Measurements from ENCODE around the gene CAPN12.

The CAPN12 gene

DNA sequence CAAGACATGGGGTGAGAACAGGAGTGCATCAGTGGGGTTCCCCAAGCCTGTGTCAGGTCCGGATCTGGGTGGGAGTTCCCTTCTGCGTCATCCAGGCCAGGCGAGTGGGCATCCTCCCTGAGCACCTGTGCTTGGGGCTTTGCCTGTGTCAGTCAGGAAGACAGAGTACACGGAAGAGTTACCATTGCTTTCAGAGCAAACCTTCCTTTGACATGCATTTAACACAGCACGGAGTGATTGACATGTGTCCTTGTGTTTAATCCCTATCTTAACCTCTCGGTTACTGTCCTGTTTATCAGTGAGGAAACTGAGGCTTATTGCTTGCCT lies 47.6 kb downstream of the CAPN12 start:
- DNase-seq (ENCODE audit: low spot score) = no peak

DNA sequence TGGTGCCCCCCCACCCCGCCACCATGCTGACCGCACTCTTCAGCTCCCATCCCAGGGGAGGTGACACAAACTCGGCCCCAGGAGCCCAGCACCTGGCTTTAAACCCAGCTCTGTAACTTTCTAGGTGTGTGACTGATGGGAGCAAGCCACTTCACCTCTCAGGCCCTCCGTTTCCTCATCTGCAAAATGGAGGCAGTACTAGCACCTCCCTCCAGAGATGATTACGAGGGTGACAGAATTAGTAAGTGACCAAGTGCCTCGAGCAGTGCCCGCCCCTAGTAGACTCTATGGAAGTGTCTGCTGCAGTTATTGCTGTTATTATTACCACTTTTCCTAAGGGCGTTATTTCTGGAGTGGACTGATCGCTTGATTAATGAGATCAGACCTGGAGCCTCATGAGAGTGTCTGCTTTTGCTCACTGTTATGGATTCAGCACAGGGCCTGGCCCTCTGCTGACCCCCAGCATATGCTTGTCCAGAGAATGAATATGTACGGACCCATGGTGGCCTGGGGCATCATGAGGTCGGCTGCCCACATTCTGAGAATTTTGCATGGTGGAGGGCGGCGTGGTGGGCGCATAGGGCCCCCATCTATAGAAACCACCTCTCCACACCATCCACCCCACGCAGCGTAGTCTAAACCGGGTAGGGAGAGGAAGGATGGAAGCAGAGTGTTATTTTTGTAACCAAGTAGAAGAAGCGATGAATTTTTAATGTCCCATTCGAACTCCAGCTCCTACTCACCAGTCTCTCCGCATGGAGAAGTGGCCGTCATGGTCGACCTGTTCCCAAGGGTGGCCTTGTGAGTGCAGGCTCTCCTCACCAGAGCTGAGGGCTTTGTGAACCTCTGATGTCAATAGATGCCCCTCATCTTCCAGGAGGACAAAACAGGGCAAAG lies 48.2 kb downstream of the CAPN12 start:
- no peak for DNase-seq (ENCODE audit: low spot score)

DNA sequence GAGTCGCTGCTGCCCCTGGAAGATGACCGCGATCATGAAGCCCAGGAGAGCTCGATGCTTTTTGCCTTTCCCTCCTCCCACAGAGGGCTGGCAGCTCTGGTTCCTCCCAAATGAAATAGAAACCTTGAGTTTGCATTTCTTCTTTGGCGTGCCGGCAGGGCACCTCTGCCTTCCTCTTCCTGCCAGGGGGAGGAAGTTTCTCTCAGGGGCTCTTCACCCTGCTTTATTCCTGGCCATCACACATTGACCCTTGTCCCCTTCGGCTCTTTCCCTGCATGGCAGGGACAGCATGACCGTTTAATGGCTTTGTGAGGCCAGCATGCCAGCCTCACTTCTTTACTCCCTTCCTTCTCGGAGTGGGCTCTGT lies 49.0 kb downstream of the CAPN12 start:
- no peak for DNase-seq (ENCODE audit: low spot score)

DNA sequence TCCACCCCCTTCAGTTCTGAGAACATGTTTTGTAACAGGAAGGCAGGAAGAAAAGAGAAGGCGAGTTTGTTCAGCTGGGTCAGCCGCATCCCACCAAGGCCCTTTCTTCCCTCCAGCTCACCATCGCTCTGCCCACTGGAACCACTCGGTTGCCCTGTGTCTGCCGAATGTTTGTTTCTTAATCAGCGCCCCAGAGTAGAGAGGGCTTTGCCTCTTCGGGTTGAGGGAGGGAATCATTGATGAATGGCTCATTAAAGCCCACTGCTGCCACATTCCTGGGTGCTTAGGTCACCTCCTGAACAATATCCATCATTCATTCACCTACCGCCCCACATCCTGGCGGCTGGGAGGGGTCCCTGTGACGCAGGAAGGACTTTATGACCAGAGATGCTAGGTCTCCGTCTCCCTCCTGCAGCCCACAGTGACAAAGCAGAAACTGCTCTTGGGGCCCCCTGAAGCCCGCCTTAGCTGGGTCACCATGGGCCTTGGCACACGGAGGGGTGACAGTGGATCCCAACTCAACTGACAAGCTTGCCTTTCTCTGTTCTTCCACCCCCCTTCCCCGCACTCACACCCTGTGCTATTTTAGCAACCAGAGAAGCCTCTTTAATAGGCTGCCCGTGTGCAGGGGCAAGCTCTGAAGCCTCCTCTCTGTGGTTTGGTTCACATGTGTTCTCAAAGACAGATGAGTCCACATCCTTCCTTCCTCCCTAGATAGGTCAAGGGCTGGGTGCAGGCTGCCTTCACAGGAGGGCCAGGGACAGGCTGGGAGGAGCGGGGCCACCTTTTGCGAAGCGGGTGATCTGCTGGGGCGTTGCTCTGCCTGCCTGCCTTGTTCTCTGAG lies 50.7 kb downstream of the CAPN12 start:
- peak; percentile 99 for DNase-seq (ENCODE audit: low spot score)

DNA sequence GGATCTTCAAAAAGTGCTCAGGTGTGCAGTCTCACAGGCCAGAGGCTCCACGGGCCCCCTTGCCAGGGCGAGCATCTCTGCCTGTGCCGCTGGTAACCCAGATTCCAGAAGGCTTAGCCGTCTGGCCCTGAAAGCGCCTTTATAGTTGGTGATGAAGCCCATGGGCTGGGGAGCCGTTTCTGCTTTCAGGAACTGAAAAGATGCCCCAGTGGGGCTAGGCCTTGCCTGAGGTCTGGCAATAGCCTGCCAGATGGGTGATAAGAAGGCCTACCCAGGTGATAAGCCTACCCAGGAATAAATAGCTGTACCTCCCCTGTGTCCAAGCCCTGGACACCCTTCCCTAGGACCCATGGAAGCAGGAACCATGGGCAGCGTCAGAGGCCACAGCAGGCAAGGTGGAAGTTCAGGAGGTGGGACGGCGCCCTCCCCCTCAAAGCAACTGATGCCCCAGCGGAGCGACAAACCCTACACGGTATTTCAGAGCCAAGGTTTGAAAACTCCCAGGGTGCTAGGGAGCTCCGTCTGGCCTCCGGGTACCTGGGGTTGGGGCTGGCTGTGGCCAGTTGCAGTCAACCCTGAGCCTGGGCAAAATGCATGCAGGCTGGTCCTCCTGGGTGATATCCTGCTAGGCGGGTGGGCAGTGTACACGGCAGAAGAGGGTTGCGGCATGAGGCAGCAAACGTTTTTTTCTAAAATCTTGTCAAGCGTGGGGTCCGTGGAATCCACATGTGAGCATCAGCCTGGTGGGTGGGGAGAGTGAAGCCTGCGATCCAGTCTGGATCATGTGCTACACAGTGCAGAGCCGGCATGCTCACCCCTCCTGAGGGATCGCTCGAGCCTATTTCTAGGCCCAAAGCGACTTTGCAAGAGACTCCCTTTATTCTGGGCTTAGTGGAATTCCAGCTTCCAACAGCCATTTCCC lies 51.6 kb downstream of the CAPN12 start:
- peak; percentile 36 for DNase-seq (ENCODE audit: low spot score)

DNA sequence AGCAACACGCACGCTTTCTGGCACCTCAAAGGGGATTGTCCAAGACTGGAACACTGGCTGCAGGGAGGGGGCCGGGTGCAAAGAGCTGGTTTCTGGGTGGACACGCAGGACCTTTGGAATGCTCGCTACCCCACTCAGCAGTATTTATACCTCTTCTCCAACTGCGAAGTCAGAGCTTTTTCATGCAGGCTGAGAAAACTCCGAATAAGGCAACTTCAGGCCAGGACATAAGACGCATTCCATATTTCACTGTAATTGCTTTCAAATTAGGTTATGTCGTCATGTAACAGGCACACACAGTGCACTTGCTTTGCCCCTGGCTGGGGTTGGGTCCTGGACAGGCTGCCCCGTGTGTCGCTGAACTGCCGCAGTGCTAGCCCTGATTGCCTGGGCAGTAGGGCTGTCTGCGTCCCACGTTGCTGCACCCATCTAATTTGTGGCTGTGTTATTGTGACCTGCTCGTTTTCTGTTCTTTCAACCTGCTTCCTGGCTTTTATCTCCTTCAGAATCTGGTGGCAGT lies 52.3 kb downstream of the CAPN12 start:
- DNase-seq (ENCODE audit: low spot score) = peak; percentile 96

DNA sequence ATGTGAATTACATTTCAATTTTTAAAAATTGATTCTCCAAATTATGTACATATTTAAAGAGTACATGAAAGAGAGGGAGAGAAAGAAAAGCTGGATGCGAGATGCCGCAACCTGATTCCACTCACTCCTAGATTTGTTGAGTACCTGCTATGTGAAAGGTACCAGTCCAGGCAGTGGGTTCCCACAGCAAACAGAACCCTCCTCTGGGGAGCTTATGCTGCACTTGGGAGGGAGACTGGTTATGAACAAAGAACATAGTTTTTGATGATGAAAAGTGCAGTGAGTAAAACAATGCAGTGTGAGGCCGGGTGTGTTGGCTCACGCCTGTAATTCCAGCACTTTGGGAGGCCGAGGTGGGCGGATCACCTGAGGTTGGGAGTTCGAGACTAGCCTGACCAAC lies 53.4 kb downstream of the CAPN12 start:
- DNase-seq (ENCODE audit: low spot score) = no peak

DNA sequence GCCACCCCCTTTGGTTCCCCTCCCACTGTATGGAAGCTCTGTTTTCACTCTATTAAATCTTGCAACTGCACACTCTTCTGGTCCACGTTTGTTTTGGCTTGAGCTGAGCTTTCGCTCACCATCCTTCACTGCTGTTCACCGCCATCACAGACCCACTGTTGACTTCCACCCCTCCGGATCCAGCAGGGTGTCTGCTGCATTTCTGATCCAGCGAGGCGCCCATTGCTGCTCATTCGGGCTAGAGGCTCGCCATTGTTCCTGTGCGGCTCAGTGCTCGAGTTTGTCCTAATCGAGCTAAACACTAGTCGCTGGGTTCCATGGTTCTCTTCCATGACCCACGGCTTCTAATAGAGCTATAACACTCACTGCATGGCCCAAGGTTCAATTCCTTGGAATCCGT lies 54.1 kb downstream of the CAPN12 start:
- no peak for DNase-seq (ENCODE audit: low spot score)

DNA sequence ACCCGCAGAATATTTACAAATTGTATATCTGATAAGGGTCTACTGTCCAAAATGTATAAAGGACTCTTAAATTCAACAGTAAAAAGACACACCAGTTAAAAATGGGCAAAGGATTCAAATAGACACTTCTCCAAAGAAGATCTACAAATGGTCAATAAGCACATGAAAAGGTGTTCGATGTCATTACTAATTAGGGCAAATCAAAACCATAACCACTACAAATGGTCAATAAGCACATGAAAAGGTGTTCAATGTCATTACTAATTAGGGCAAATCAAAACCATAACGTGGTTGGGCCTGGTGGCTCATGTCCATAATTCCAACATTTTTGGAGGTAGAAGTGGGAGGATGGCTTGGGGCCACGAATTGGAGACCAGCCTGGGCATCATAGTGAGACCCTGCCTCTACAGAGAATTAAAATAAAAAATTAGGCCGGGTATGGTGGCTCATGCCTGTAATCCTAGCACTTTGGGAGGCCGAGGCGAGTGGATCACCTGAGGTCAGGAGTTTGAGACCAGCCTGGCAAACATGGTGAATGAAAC lies 56.4 kb downstream of the CAPN12 start:
- no peak for DNase-seq (ENCODE audit: low spot score)

DNA sequence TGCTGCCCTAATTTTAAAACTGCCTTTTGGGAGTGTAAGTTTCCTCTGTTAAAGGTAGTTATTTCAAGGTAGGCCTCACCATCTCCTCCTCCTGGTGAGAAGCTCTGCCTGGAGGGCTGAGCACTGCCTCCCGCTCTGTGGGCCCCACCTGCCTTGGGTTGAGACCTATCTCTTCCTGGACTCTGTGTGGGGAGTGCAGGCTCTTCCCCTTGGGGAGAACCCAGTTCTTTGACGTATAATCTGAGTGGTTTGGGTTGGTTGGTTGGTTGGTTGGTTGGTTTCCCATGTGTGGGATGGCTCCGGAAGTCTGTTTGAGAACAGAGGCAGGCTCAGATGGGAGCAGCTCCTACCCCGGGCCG lies 57.8 kb downstream of the CAPN12 start:
- DNase-seq (ENCODE audit: low spot score) = no peak

DNA sequence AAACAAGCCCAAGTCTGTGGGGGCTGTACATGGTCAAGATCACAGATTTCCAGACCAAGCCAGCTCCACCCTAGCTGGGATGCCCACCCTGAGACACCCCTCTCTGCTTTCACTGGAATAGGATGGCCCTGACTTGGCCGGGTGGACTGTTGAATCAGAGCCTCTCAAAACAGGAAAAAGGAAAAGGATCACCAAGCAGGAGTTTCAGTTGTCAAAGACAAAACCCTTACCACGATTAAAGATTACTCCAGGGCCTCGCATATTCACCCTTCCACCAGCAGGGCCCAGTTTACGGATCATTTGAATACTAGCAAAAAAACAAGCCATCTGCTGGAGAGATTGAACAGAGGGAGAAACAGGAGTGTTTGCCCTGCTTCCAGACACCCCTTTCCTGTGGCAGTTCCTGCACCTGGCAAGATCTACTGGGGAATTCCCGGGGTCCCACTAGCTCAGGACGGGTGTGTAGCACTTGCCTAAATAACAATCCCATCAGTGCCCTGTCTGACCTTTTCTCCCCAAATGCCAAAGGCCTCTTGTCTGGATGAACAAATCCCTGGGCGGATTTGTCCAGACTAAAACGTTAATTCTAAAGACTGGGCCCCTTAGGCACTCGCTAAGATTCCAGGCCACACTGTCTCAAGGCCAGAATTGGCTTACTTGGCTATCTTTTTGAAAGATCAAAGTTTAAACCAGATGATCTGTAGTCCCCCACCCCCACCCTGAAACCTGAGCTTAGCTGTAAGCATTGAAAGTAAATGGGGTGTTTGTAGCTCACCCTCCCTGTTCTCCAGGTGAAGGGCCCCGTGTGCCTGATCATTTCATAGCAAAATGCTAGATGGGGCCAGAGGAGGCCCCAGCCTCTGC lies 58.4 kb downstream of the CAPN12 start:
- peak; percentile 89 for DNase-seq (ENCODE audit: low spot score)

DNA sequence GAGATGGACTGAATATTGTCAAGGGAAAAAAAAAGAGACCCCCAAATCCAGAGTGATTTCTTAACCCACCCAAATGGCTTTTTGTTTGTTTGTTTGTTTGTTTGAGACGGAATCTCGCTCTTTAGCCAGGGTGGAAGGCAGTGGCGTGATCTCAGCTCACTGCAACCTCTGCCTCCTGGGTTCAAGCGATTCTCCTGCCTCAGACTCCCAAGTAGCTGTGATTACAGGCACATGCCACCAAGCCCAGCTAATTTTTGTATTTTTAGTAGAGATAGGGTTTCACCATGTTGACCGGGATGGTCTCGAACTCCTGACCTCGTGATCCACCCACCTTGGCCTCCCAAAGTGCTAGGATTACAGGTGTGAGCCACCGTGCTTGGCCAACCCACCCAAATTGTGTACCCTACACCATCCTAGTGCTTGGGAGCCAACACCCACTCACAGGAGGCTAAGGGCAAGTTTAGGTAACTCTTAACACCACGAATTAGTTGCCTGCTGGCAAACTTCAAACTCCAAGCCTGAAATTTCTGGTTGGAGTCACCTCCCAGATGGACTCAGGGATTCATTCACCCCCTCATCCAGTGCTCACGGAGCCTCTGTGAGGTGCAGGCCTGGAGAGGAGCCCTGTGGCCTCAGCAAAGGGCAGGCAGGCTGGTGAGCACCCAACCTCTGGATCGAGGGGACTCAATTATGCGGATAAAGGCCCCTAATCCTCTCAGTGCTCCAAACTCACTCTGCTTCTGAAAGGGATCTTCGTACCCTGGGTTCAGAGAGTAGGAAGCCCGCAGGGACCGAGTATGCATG lies 59.2 kb downstream of the CAPN12 start:
- no peak for DNase-seq (ENCODE audit: low spot score)

DNA sequence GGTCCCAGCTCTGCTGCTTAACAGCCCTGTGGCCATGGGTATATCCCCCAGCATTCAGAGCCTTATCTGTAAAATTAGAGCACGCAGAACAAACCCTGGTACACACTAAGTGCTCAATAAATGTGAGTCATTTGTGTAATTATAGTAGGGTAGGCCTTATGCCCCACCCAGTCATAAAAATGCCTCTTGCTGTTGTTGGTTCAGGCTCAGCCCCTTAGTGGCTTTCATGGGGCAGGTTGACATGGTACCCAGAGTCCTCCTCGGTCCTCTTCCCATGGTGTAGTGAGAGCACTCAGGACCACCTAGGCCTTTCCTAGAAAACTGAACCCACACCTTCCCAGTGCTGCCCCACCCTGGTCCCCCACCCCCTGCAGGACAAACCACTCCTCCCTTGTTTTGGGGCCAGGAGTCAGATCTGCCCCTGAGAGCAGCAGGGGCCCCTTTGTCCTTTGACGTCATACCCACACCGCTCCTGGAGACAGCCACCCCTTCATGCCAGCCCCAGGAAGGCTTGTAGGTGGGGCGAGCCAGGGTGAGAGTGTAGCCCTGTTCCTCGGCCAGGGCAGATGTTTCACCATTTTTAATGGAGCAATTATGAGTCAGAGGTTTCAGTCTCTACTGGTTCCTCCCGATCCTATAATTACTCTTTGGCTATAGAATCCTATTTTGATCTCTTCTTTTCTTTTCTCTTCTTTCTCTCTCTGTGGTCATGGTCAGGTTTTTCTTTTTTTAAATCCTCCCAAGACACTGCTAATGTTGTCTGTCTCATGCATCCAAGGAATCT lies 60.0 kb downstream of the CAPN12 start:
- peak; percentile 98 for DNase-seq (ENCODE audit: low spot score)

DNA sequence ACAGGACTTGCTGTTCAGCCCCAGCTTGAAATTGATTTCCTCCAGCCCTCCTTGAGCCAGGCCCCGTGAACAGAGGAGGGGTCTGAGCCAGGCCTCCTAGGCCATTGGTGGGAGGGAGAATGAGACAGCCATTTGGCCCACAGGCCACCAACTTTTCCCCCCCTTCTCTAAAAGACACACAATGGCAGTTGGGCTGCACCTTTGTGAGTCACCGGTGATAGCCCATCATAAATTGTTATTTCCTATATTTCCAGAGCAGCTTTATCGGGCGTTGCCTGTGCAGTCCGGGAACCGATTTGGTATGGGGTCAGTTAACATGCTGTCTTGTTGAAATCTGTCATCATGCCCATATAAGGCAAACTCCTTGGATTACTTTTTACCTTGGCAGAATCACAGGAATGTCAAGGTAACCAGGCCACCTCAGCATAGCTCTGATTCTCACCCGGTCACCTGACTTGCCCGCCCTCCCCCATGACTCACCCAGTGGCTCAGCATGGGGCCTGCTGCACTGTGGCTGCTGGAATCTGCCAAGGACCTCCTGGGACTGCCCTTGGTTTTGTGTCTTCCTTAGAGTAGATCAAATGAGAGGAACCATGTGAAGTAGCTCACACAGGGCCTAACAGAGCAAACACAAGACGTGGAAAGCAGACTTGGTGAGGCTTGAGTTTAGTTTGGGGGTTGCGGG lies 60.7 kb downstream of the CAPN12 start:
- peak; percentile 100 for DNase-seq (ENCODE audit: low spot score)

DNA sequence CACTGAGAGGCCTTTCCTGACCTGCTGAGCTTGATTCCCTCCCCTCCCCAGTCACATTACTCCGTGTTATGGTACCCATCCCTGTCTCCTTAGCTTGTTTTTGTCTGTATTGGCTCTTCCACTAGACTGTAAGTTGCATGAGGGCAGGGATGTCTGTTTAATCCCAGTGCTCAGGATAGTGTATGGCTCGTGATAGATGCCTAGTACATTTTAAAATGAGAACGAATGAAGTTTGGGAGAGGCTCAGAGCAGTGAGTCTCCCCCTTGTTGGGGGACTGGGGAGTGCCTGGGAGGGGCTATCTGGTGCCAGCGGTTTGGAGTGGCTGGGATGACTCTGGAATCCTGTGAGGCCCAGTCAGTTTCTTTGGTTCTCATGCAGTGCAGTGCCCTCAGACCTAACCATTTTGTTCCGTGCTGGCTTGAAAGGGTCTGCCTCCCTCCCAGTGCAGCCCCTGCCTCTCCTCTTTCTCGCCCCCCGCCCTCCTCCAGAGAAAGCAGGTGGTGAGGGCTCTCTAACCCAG lies 61.3 kb downstream of the CAPN12 start:
- DNase-seq (ENCODE audit: low spot score) = no peak

DNA sequence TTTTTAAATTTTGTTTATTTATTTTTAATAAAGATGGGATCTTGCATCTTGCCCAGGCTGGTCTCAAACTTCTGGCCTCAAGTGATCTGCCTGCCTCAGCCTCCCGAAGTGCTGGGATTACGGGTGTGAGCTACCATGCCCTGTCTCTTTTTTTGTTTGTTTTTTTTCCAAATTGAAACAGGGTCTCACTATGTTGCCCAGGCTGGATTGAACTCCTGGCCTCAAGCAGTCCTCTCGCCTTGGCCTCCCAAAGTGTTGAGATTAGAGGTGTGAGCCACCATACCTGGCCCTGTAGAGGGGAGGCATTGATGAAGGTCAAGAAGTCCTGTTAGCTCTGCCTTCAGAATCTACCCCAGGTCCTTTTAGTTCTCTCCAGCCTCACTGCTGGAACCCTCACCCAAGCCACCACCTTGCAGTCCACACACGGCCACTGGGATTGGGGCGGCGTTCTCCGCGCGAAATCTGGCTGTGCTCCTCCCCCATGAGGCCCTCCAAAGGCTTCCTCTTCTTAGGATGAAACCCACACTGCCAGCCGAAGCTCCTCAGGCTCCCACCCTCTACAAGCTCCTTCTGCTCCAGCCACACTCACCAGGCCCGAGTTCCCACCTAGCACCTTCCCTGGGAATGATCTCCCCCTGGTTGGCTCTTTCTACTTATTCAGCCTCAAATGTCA lies 61.9 kb downstream of the CAPN12 start:
- no peak for DNase-seq (ENCODE audit: low spot score)

Measured in kidney tubule cell (primary cell).